ENCODE data around the gene TP63.

Gene TP63

GRCh38 chr3:189685860-189686259 lies 54.7 kb downstream of the TP63 start:
- DNase-seq, result no peak

GRCh38 chr3:189687475-189687874 lies 56.3 kb downstream of the TP63 start:
- DNase-seq, result no peak

- no peak for DNase-seq
Measured at GRCh38 chr3:189688262-189688661, 57.1 kb downstream of the TP63 start.

- no peak for DNase-seq
Measured at GRCh38 chr3:189689625-189690024, 58.4 kb downstream of the TP63 start.

- DNase-seq, result no peak
Measured at GRCh38 chr3:189690237-189690636, 59.0 kb downstream of the TP63 start.

GRCh38 chr3:189690672-189691071 lies 59.5 kb downstream of the TP63 start:
- DNase-seq, result no peak

GRCh38 chr3:189695400-189695799 lies 64.2 kb downstream of the TP63 start:
- DNase-seq, result no peak

- no peak for DNase-seq
Measured at GRCh38 chr3:189698811-189699210, 67.6 kb downstream of the TP63 start.

- DNase-seq, result no peak
Measured at GRCh38 chr3:189699885-189700284, 68.7 kb downstream of the TP63 start.

GRCh38 chr3:189702066-189702646 lies 71.0 kb downstream of the TP63 start:
- DNase-seq, result no peak

GRCh38 chr3:189703865-189704264 lies 72.7 kb downstream of the TP63 start:
- DNase-seq, result no peak

GRCh38 chr3:189708375-189708774 lies 77.2 kb downstream of the TP63 start:
- DNase-seq, result no peak

- no peak for DNase-seq
Measured at GRCh38 chr3:189710620-189711402, 79.6 kb downstream of the TP63 start.

GRCh38 chr3:189712906-189713483 lies 81.8 kb downstream of the TP63 start:
- DNase-seq, result no peak

GRCh38 chr3:189714991-189715961 lies 84.1 kb downstream of the TP63 start:
- no peak for DNase-seq

- DNase-seq, result no peak
Measured at GRCh38 chr3:189718215-189718614, 87.0 kb downstream of the TP63 start.

- DNase-seq, result no peak
Measured at GRCh38 chr3:189720736-189721417, 89.7 kb downstream of the TP63 start.

- DNase-seq, result no peak
Measured at GRCh38 chr3:189721873-189722665, 90.9 kb downstream of the TP63 start.

- DNase-seq, result no peak
Measured at GRCh38 chr3:189724356-189724755, 93.2 kb downstream of the TP63 start.

- no peak for DNase-seq
Measured at GRCh38 chr3:189726277-189726676, 95.1 kb downstream of the TP63 start.

- DNase-seq, result no peak
Measured at GRCh38 chr3:189727158-189727557, 96.0 kb downstream of the TP63 start.

GRCh38 chr3:189727898-189728297 lies 96.7 kb downstream of the TP63 start:
- DNase-seq, result no peak
